GM13976 (cell line): ENCODE data around the gene AHRR.

ENCODE experiments used
- DNase-seq: peaks from one replicate; pipeline ENCODE4 v3.0.0; 2012; ENCODE audit warnings: low spot score
- in situ Hi-C: fragments of 300-500 bp; cut with MboI; formaldehyde crosslinking; loops from one replicate; pipeline ENCODE4 v1.12.0; 2022; ENCODE audit warnings: low sequenced_read_pairs, mixed read lengths, inconsistent platforms; ENCODE audit not compliant: unreplicated experiment
- TF ChIP-seq, protein P1 (sequence below): IDR thresholded peaks from 2 replicates; pipeline ENCODE4 v1.5.1; 2012; ENCODE audit warnings: borderline replicate concordance, mild to moderate bottlenecking; ENCODE audit not compliant: insufficient read depth; ENCODE audit errors: extremely low read depth, missing control alignments, control extremely low read depth

AHRR gene

DNA sequence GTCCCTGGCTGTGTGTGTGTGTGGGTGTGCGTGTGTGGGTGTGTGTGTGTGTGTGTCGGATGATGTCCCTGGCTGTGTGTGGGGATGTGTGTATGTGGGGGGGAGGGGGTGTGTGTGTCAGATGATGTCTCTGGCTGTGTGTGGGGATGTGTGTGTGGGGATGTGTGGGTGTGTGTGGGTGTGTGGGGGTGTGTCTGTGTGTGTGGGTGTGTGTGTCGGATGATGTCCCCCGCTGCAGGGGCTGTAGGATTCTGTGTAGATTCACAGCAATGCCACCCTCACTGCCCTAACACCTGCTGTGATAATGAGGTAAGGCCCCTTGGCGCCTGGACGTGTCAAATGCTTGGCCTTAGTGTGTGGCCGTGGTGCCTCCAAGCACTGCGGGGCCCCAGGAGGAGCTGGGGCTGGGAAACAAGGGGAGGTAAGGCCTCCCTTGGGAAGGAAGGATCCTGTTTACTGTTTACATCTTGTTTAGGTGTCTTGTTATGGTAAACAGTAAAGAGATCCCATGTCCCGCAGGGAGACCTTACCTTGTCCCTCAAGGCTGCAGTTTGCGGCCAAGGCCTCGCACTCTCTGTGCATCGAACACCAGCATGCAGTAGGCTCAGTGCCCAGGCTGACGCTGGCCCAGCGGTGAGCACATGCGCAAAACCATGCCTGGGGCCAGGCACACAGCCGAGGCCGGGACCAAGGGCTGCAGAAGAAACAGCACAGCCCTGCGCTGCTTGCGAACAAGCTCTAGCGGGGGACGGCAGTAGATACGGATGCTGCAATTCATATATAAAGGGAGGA, 24.1 kb downstream of the AHRR start:
- in situ Hi-C loops: no loop called here
- TF ChIP-seq, protein P1, sequence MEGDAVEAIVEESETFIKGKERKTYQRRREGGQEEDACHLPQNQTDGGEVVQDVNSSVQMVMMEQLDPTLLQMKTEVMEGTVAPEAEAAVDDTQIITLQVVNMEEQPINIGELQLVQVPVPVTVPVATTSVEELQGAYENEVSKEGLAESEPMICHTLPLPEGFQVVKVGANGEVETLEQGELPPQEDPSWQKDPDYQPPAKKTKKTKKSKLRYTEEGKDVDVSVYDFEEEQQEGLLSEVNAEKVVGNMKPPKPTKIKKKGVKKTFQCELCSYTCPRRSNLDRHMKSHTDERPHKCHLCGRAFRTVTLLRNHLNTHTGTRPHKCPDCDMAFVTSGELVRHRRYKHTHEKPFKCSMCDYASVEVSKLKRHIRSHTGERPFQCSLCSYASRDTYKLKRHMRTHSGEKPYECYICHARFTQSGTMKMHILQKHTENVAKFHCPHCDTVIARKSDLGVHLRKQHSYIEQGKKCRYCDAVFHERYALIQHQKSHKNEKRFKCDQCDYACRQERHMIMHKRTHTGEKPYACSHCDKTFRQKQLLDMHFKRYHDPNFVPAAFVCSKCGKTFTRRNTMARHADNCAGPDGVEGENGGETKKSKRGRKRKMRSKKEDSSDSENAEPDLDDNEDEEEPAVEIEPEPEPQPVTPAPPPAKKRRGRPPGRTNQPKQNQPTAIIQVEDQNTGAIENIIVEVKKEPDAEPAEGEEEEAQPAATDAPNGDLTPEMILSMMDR: no peak
- DNase-seq: no peak

DNA sequence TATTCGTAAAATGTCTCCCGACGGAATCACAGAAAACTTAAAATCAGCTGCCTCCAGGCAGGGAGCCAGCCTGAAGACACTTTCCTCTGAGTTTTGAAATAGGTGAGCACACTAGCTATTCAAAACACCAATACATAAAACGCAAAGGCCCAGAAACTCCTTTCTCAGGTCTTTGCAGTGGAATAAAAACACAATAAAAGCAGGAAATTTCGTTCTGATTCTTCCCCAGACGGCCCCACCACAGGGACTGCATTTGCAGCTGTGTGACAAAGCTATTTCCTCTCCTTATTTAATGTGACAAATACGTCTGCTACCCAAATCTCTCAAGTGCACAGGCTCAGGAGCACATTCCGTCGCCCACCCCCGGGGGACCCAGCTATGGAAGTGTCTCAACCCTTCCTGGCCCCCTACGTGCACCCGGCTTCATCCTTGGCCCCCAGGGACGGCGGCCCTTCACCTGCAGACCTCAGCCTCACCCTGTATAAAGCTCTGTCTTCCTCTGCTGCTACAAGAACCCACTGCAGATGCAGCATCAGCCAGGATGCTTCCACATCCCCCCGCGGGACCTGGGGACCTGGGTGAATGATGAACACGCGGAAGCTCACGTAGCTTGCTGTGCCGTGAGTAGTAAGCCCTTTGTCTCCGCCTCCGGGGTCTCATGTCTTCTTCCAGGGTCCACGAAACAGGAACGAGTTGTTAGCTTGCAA, 24.9 kb downstream of the AHRR start:
- TF ChIP-seq, protein P1: no peak
- DNase-seq: no peak
- in situ Hi-C loops: no loop called here

- no peak for DNase-seq
- TF ChIP-seq, protein P1: no peak
- in situ Hi-C loops: no loop called here
Measured at GRCh38 chr5:347712-348284, 26.3 kb downstream of the AHRR start.

- in situ Hi-C loops: no loop called here
- TF ChIP-seq, protein P1: no peak
- DNase-seq: no peak
Measured at GRCh38 chr5:348726-349125, 27.2 kb downstream of the AHRR start.

- DNase-seq: no peak
- in situ Hi-C loops: no loop called here
- TF ChIP-seq, protein P1: peak; percentile 12
Measured at GRCh38 chr5:350355-350754, 28.8 kb downstream of the AHRR start.

- in situ Hi-C loops: no loop called here
- TF ChIP-seq, protein P1: no peak
- no peak for DNase-seq
Measured at GRCh38 chr5:351084-351920, 29.8 kb downstream of the AHRR start.
